ENCODE measurements around the gene TSPEAR. TPM values are rescaled to one million over a fixed set of nuclear protein-coding genes. Genes with fewer than 3 reads are reported as not detected.
"Not testable (repeated sequence)": the region's sequence is repeated elsewhere in the genome, so short reads cannot be mapped to it uniquely, and the experiment has no call there.

The TSPEAR gene
- total RNA-seq, 1 experiment from 2014 or later, result not detected

DNA sequence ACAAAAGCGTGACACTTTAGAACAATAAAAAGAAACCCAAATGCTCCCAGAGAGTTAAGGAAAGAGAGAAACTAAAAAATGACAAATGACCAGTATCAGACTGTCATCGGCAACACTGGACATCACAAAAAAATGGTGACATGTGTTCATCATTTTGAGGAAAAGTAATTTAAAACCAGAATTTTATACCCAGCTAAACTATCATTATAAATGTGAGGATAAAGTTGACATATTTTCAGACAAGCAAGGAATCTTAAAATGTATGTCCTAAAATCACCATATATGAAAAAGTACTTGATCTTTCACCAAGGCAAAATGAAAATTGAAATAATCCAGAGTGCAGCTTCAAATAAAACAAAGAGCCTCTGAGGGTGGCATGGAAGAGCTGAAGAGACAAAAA is 66.5 kb downstream of the TSPEAR start:
- BruUV-seq (replicated peaks), result no TSS peak
- Mint-ChIP-seq H3K27ac (ENCODE audit: unreplicated experiment) (no peak overlapping the region), H3K36me3 (ENCODE audit: insufficient read depth, unreplicated experiment) (peaks cover 3% of the 10 kb centered on the region), H3K27me3 (ENCODE audit: unreplicated experiment) (peaks cover 82% of the 10 kb centered on the region), H3K9me3 (ENCODE audit: low read depth, unreplicated experiment) (peaks cover 13% of the 10 kb centered on the region), H3K4me1 (ENCODE audit: low read depth, unreplicated experiment) (no peaks in the 10 kb centered on the region), H3K4me3 (ENCODE audit: low read depth, unreplicated experiment) (no peak overlapping the region)
- CTCF ChIA-PET, result interaction anchor here (1.2 kb wide), 1 partner anchor 16 kb away, joined by 3 read pairs; no protein-coding TSS in a partner anchor
- intact Hi-C loops (cut with micrococcal nuclease; ENCODE audit: unreplicated experiment), result no loop called here
- no peak for DNase-seq
- no peak for TF ChIP-seq CTCF (IDR thresholded peaks at IDR 0.05; ENCODE audit: unreplicated experiment)

GRCh38 chr21:44643741-44644310 is 67.5 kb downstream of the TSPEAR start:
- no peak overlapping the region for H3K27ac Mint-ChIP-seq (ENCODE audit: unreplicated experiment)
- peaks cover 83% of the 10 kb centered on the region for H3K27me3 Mint-ChIP-seq (ENCODE audit: unreplicated experiment)
- H3K4me1 Mint-ChIP-seq (ENCODE audit: low read depth, unreplicated experiment), result no peaks in the 10 kb centered on the region
- CTCF ChIA-PET, result interaction anchor here (0.5 kb wide), 1 partner anchor 563 kb away, joined by 4 read pairs; no protein-coding TSS in a partner anchor
- intact Hi-C loops (cut with micrococcal nuclease; ENCODE audit: unreplicated experiment), result no loop called here
- peaks cover 13% of the 10 kb centered on the region for H3K9me3 Mint-ChIP-seq (ENCODE audit: low read depth, unreplicated experiment)
- no peak for DNase-seq
- TF ChIP-seq CTCF (IDR thresholded peaks at IDR 0.05; ENCODE audit: unreplicated experiment), result no peak
- BruUV-seq (replicated peaks), result no TSS peak
- no peak overlapping the region for H3K4me3 Mint-ChIP-seq (ENCODE audit: low read depth, unreplicated experiment)
- H3K36me3 Mint-ChIP-seq (ENCODE audit: insufficient read depth, unreplicated experiment), result peaks cover 3% of the 10 kb centered on the region

GRCh38 chr21:44640761-44641160 is 70.6 kb downstream of the TSPEAR start:
- DNase-seq, result no peak
- intact Hi-C loops (cut with micrococcal nuclease; ENCODE audit: unreplicated experiment), result no loop called here
- peaks cover 13% of the 10 kb centered on the region for H3K9me3 Mint-ChIP-seq (ENCODE audit: low read depth, unreplicated experiment)
- no TSS peak for BruUV-seq (replicated peaks)
- no peak overlapping the region for H3K4me3 Mint-ChIP-seq (ENCODE audit: low read depth, unreplicated experiment)
- no peaks in the 10 kb centered on the region for H3K4me1 Mint-ChIP-seq (ENCODE audit: low read depth, unreplicated experiment)
- no peak for TF ChIP-seq CTCF (IDR thresholded peaks at IDR 0.05; ENCODE audit: unreplicated experiment)
- H3K27me3 Mint-ChIP-seq (ENCODE audit: unreplicated experiment), result peaks cover 88% of the 10 kb centered on the region
- H3K36me3 Mint-ChIP-seq (ENCODE audit: insufficient read depth, unreplicated experiment), result no peaks in the 10 kb centered on the region
- CTCF ChIA-PET, result no interaction called here
- H3K27ac Mint-ChIP-seq (ENCODE audit: unreplicated experiment), result no peak overlapping the region

GRCh38 chr21:44639331-44639655 is 72.1 kb downstream of the TSPEAR start:
- intact Hi-C loops (cut with micrococcal nuclease; ENCODE audit: unreplicated experiment), result no loop called here
- Mint-ChIP-seq H3K27ac (ENCODE audit: unreplicated experiment) (no peak overlapping the region), H3K36me3 (ENCODE audit: insufficient read depth, unreplicated experiment) (no peaks in the 10 kb centered on the region), H3K9me3 (ENCODE audit: low read depth, unreplicated experiment) (peaks cover 5% of the 10 kb centered on the region), H3K27me3 (ENCODE audit: unreplicated experiment) (peaks cover 87% of the 10 kb centered on the region), H3K4me3 (ENCODE audit: low read depth, unreplicated experiment) (no peak overlapping the region), H3K4me1 (ENCODE audit: low read depth, unreplicated experiment) (no peaks in the 10 kb centered on the region)
- BruUV-seq (replicated peaks), result no TSS peak
- DNase-seq, result no peak
- TF ChIP-seq CTCF (IDR thresholded peaks at IDR 0.05; ENCODE audit: unreplicated experiment), result no peak
- CTCF ChIA-PET, result no interaction called here

GRCh38 chr21:44638506-44639330 is 72.7 kb downstream of the TSPEAR start:
- CTCF ChIA-PET; H3K9me3 Mint-ChIP-seq (ENCODE audit: low read depth, unreplicated experiment); DNase-seq; H3K27ac Mint-ChIP-seq (ENCODE audit: unreplicated experiment); H3K36me3 Mint-ChIP-seq (ENCODE audit: insufficient read depth, unreplicated experiment); H3K4me1 Mint-ChIP-seq (ENCODE audit: low read depth, unreplicated experiment); intact Hi-C loops (cut with micrococcal nuclease; ENCODE audit: unreplicated experiment); H3K4me3 Mint-ChIP-seq (ENCODE audit: low read depth, unreplicated experiment); BruUV-seq (replicated peaks): not testable (repeated sequence)
- peaks cover 89% of the 10 kb centered on the region for H3K27me3 Mint-ChIP-seq (ENCODE audit: unreplicated experiment)

DNA sequence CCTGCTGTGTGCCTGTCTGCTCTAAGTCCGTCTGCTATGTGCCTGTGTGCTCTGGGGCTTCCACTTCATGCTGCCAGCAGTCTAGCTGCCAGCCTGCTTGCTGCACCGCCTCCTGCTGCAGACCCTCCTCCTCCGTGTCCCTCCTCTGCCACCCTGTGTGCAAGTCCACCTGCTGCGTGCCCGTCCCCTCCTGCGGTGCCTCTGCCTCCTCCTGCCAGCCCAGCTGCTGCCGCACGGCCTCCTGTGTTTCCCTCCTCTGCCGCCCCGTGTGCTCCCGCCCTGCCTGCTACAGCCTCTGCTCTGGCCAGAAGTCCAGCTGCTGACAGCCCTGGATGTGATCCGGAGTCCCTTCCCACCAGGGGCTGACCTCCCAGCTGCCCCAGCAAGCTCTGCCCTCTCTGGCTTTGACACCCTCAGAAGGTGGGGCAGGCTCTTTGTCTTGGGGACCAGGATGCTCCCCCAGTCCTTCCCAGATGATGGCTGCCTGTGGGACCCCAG is 73.5 kb downstream of the TSPEAR start:
- H3K27ac Mint-ChIP-seq (ENCODE audit: unreplicated experiment); DNase-seq; H3K4me3 Mint-ChIP-seq (ENCODE audit: low read depth, unreplicated experiment); H3K36me3 Mint-ChIP-seq (ENCODE audit: insufficient read depth, unreplicated experiment); H3K9me3 Mint-ChIP-seq (ENCODE audit: low read depth, unreplicated experiment); BruUV-seq (replicated peaks); intact Hi-C loops (cut with micrococcal nuclease; ENCODE audit: unreplicated experiment); H3K4me1 Mint-ChIP-seq (ENCODE audit: low read depth, unreplicated experiment); CTCF ChIA-PET: not testable (repeated sequence)
- H3K27me3 Mint-ChIP-seq (ENCODE audit: unreplicated experiment), result peaks cover 92% of the 10 kb centered on the region

All from Calu3 (cell line).